ENCODE results near the gene MPZL3.

MPZL3 gene

GRCh38 chr11:118231461-118231860 lies 20.7 kb downstream of the MPZL3 start:
- no peak for DNase-seq

- DNase-seq, result no peak
Measured at GRCh38 chr11:118230088-118230487, 22.1 kb downstream of the MPZL3 start.

GRCh38 chr11:118229274-118229847 lies 22.8 kb downstream of the MPZL3 start:
- DNase-seq, result no peak

GRCh38 chr11:118227865-118228785 lies 24.0 kb downstream of the MPZL3 start:
- no peak for DNase-seq

- DNase-seq, result no peak
Measured at GRCh38 chr11:118226781-118227180, 25.4 kb downstream of the MPZL3 start.

GRCh38 chr11:118226296-118226695 lies 25.9 kb downstream of the MPZL3 start:
- no peak for DNase-seq

GRCh38 chr11:118224511-118225188 lies 27.5 kb downstream of the MPZL3 start, which contains the start of gene JAML:
Gene JAML, minus strand, starts transcription at chr11:118225011. Its CDS starts 10,145 bp downstream, at chr11:118214866.
- DNase-seq, result no peak

GRCh38 chr11:118223992-118224391 lies 28.2 kb downstream of the MPZL3 start:
- DNase-seq, result no peak

- DNase-seq, result no peak
Measured at GRCh38 chr11:118223570-118223969, 28.6 kb downstream of the MPZL3 start.

GRCh38 chr11:118222437-118222836 lies 29.7 kb downstream of the MPZL3 start:
- DNase-seq, result no peak

GRCh38 chr11:118221419-118221818 lies 30.7 kb downstream of the MPZL3 start:
- DNase-seq, result no peak

GRCh38 chr11:118219732-118220131 lies 32.4 kb downstream of the MPZL3 start:
- no peak for DNase-seq

- DNase-seq, result no peak
Measured at GRCh38 chr11:118219244-118219643, 32.9 kb downstream of the MPZL3 start.

GRCh38 chr11:118217575-118217974 lies 34.6 kb downstream of the MPZL3 start:
- DNase-seq, result no peak

GRCh38 chr11:118216621-118217481 lies 35.3 kb downstream of the MPZL3 start:
- DNase-seq, result no peak

- DNase-seq, result no peak
Measured at GRCh38 chr11:118215765-118216164, 36.4 kb downstream of the MPZL3 start.

GRCh38 chr11:118215262-118215661 lies 36.9 kb downstream of the MPZL3 start:
- DNase-seq, result no peak

- DNase-seq, result no peak
Measured at GRCh38 chr11:118214210-118214914, 37.8 kb downstream of the MPZL3 start.

- no peak for DNase-seq
Measured at GRCh38 chr11:118213781-118214180, 38.4 kb downstream of the MPZL3 start.

- DNase-seq, result no peak
Measured at GRCh38 chr11:118213201-118213600, 39.0 kb downstream of the MPZL3 start.

GRCh38 chr11:118212781-118213191 lies 39.4 kb downstream of the MPZL3 start:
- DNase-seq, result no peak
